Naive B cell (primary cell): ENCODE results near the gene ZBTB16. TPM values are rescaled to one million over a fixed set of nuclear protein-coding genes. Genes with fewer than 3 reads are reported as not detected.

Experiments used
- ATAC-seq, 2 donors: fragments of 150-1000 bp; cut with Tn5 transposase; 2 replicates each; pipeline ENCODE4 v1.10.0; 2021; ENCODE audit warnings: low read depth in 2 of 2, mild to moderate bottlenecking in 2 of 2, moderate library complexity in 2 of 2
- DNase-seq: peaks from one replicate; pipeline ENCODE4 v3.0.0; 2022
- H3K27ac Mint-ChIP-seq, 6 donors: one replicate each; pipeline ENCODE4 v1.8.0; 2020 to 2022; ENCODE audit warnings: mild to moderate bottlenecking in 6 of 6, mixed read lengths in 6 of 6, moderate library complexity in 5 of 6, inconsistent platforms in 2 of 6
- H3K27me3 Mint-ChIP-seq, 3 donors: one replicate each; pipeline ENCODE4 v1.8.0; 2021 to 2022; ENCODE audit warnings: mixed read lengths in 3 of 3, mild to moderate bottlenecking in 1 of 3
- H3K36me3 Mint-ChIP-seq, 2 donors: one replicate each; pipeline ENCODE4 v1.8.0; 2020 to 2022; ENCODE audit warnings: mixed read lengths in 2 of 2, inconsistent platforms in 1 of 2, mild to moderate bottlenecking in 1 of 2
- H3K4me1 Mint-ChIP-seq, 3 donors: one replicate each; pipeline ENCODE4 v1.8.0; 2020 to 2022; ENCODE audit warnings: mixed read lengths in 3 of 3, inconsistent platforms in 1 of 3, mild to moderate bottlenecking in 1 of 3, moderate library complexity in 1 of 3
- H3K4me3 Mint-ChIP-seq, 8 donors: one replicate each; pipeline ENCODE4 v1.8.0; 2020 to 2022; ENCODE audit warnings: mild to moderate bottlenecking in 8 of 8, mixed read lengths in 8 of 8, moderate library complexity in 8 of 8, inconsistent platforms in 2 of 8
- H3K9me3 Mint-ChIP-seq, 7 donors: one replicate each; pipeline ENCODE4 v1.8.0; 2020 to 2022; ENCODE audit warnings: mixed read lengths in 7 of 7, mild to moderate bottlenecking in 5 of 7, inconsistent platforms in 2 of 7, moderate library complexity in 1 of 7
- polyA plus RNA-seq, 6 donors: library from polyadenylated mRNA; unstranded; fragments of 300-500 nt; fragmentation: Illumina TruSeq; gene quantifications; one replicate each; pipeline ENCODE4 v1.2.3, GENCODE V29; 2021; ENCODE audit warnings: low read depth in 6 of 6

The ZBTB16 gene
- polyA plus RNA-seq, 6 donors from 2014 or later = 10.0 to 178 (median 50.5) TPM

DNA sequence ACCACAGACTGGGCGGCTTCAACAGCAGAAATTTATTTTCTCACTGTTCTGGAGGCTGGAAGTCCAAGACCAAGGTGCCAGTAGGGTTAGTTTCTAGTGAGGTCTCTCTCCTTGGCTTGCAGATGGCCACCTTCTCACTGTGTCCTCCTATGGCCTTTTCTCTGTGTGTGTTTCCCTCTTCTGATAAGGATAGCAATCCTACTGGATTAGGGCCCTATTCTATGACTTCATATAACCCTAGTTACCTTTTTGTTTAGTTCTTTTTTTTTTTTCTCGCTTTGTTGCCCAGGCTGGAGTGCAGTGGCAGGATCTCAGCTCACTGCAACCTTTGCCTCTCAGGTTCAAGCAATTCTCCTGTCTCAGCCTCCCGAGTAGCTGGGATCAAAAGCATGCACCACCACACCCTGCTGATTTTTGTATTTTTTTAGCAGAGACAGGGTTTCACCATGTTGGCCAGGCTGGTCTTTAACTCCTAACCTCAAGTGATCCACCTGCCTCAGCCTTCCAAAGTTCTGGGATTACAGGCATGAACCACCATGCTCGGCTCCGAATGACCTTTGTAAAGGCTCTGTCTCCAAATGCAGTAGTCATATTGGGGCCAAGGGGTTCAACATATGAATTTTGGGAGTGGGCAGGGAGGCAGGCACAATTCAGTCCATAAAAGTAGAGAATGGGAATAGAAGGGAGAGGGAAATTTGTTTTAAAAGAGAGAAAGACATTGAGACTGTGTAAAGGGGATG, 211.2 kb downstream of the ZBTB16 start:
- Mint-ChIP-seq H3K9me3 (no peaks in the 10 kb centered on the region), H3K27me3 (peaks cover 60 to 61% (median 61%) of the 10 kb centered on the region in 3 donors)

GRCh38 chr11:114271316-114271715, 211.8 kb downstream of the ZBTB16 start:
- Mint-ChIP-seq H3K9me3 (no peaks in the 10 kb centered on the region), H3K4me1 (no peaks in the 10 kb centered on the region), H3K36me3 (no peaks in the 10 kb centered on the region), H3K27ac (peak overlapping the region in 1 of 6 donors; percentile 54), H3K4me3 (no peak overlapping the region), H3K27me3 (peaks cover 58 to 63% (median 61%) of the 10 kb centered on the region in 3 donors)
- ATAC-seq = no peak
- DNase-seq = no peak

More for the DNA sequence above, 211.2 kb downstream of the ZBTB16 start:
- DNase-seq = no peak
- no peak for ATAC-seq
- Mint-ChIP-seq H3K36me3 (no peaks in the 10 kb centered on the region), H3K27ac (no peak overlapping the region), H3K4me3 (no peak overlapping the region), H3K4me1 (no peaks in the 10 kb centered on the region)

- H3K27ac Mint-ChIP-seq = no peak overlapping the region
- H3K27me3 Mint-ChIP-seq = peaks cover 58 to 68% (median 65%) of the 10 kb centered on the region in 3 donors
- DNase-seq = no peak
- H3K4me3 Mint-ChIP-seq = no peak overlapping the region
- H3K36me3 Mint-ChIP-seq = no peaks in the 10 kb centered on the region
- no peak for ATAC-seq
- no peaks in the 10 kb centered on the region for H3K9me3 Mint-ChIP-seq
- H3K4me1 Mint-ChIP-seq = no peaks in the 10 kb centered on the region
Observed at GRCh38 chr11:114272311-114272710, 212.8 kb downstream of the ZBTB16 start.

- H3K9me3 Mint-ChIP-seq = no peaks in the 10 kb centered on the region
- DNase-seq (no peak), ATAC-seq (no peak)
- no peaks in the 10 kb centered on the region for H3K4me1 Mint-ChIP-seq
- no peak overlapping the region for H3K27ac Mint-ChIP-seq
- no peaks in the 10 kb centered on the region for H3K36me3 Mint-ChIP-seq
- peaks cover 59 to 69% (median 67%) of the 10 kb centered on the region in 3 donors for H3K27me3 Mint-ChIP-seq
- H3K4me3 Mint-ChIP-seq = no peak overlapping the region
Observed at GRCh38 chr11:114273071-114273470, 213.6 kb downstream of the ZBTB16 start.

GRCh38 chr11:114273890-114274635, 214.6 kb downstream of the ZBTB16 start:
- no peaks in the 10 kb centered on the region for H3K9me3 Mint-ChIP-seq
- no peaks in the 10 kb centered on the region for H3K36me3 Mint-ChIP-seq
- H3K4me1 Mint-ChIP-seq = no peaks in the 10 kb centered on the region
- H3K27me3 Mint-ChIP-seq = peaks cover 64 to 78% (median 74%) of the 10 kb centered on the region in 3 donors
- ATAC-seq (no peak), DNase-seq (no peak)
- H3K4me3 Mint-ChIP-seq = no peak overlapping the region
- H3K27ac Mint-ChIP-seq = no peak overlapping the region

DNA sequence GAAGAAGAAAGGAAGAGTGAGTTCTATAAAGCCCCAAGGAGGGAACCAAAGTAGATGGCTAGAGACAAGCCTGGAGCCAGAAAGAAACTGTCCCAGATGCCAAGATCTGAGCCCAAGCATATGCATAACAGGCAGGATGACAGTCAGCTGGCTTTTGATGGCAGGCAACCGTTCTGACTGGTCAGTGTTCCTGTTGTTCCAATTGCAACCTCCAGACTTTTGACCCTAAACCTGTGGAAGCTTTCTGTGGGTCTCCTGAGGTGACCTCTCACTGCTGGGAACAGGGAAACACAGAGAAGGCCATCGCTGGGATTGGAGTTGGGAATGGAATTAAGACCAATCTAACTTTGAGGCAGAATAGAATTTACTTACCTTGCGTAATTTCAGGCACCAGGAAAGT, 215.1 kb downstream of the ZBTB16 start:
- H3K9me3 Mint-ChIP-seq = no peaks in the 10 kb centered on the region
- H3K27me3 Mint-ChIP-seq = peaks cover 62 to 78% (median 74%) of the 10 kb centered on the region in 3 donors
- ATAC-seq (no peak), DNase-seq (no peak)
- H3K36me3 Mint-ChIP-seq = no peaks in the 10 kb centered on the region
- no peaks in the 10 kb centered on the region for H3K4me1 Mint-ChIP-seq
- no peak overlapping the region for H3K4me3 Mint-ChIP-seq
- H3K27ac Mint-ChIP-seq = no peak overlapping the region

GRCh38 chr11:114275280-114275679, 215.8 kb downstream of the ZBTB16 start:
- ATAC-seq (no peak), DNase-seq (no peak)
- no peak overlapping the region for H3K27ac Mint-ChIP-seq
- peaks cover 61 to 83% (median 78%) of the 10 kb centered on the region in 3 donors for H3K27me3 Mint-ChIP-seq
- no peaks in the 10 kb centered on the region for H3K4me1 Mint-ChIP-seq
- no peaks in the 10 kb centered on the region for H3K9me3 Mint-ChIP-seq
- no peaks in the 10 kb centered on the region for H3K36me3 Mint-ChIP-seq
- no peak overlapping the region for H3K4me3 Mint-ChIP-seq

- DNase-seq (no peak), ATAC-seq (no peak)
- Mint-ChIP-seq H3K4me3 (no peak overlapping the region), H3K36me3 (no peaks in the 10 kb centered on the region), H3K27ac (no peak overlapping the region), H3K4me1 (no peaks in the 10 kb centered on the region), H3K27me3 (peaks cover 56 to 78% (median 74%) of the 10 kb centered on the region in 3 donors), H3K9me3 (no peaks in the 10 kb centered on the region)
Observed at GRCh38 chr11:114276077-114276476, 216.6 kb downstream of the ZBTB16 start.

DNA sequence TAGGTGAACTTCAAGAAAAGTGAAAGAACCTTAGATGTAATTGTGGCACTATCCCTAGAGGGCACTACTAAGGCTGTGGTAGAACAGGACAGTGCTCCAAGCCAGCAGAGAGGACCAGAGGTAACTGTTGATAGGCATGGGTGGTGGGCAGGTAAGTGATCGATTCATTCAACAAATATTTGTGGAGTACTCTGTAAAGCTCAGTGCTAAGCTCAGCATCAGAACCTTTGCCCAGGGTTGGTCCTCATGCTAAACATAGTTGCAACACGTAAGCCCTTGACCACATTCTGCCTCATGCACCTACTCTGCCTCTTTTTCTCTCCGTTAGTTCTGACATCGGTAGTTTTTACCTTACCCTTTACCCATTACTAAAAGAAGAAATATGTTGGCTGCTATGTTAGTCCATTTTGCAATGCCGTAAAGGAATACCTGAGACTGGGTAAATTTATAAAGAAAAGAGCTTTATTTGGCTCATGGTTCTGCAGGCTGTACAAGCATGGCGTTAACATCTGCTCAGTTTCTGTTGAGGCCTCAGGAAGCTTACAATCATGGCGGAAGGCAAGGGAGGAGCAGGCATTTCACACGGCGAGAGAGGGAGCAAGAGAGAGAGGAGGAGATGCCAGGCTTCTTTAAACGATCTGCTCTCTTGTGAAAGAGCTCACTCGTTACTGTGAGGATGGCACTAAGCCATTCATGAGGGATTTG, 218.3 kb downstream of the ZBTB16 start:
- DNase-seq (no peak), ATAC-seq (no peak)
- no peaks in the 10 kb centered on the region for H3K9me3 Mint-ChIP-seq
- H3K36me3 Mint-ChIP-seq = no peaks in the 10 kb centered on the region
- peaks cover 48 to 70% (median 69%) of the 10 kb centered on the region in 3 donors for H3K27me3 Mint-ChIP-seq
- H3K4me1 Mint-ChIP-seq = no peaks in the 10 kb centered on the region
- no peak overlapping the region for H3K27ac Mint-ChIP-seq
- H3K4me3 Mint-ChIP-seq = no peak overlapping the region

DNA sequence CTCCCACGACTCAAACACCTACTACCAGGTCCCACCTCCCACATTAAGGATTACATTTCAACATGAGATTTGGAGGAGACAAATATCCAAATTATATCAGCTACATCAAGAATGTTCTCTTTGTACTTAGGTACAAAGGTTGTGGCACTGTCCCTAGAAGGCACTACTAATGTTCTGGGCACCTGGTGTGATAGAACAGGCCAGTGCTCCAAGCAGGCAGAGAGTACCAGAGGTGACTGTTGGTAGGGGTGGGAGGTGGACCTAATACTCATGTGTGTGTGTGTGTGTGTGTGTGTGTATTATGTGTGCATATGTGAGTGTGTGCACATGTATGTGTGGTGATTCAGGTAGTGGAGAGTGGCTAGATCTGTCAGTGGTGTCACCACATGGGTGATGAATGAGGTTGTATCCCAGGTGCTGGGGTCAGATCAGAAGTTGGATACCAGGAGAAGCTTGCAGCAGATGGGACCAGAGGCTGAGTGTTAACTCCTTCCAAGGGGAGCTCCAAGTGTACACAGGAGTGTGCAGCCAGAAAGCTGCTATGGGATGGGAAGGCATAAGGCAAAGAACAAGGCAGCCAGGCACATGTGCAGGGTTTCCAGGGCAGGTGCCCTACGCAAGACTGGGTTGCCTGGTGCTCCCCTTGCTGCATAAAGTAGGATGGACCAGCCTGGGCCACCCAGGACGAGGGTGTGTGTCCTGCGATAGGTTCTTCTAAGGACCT, 219.0 kb downstream of the ZBTB16 start:
- DNase-seq = no peak
- Mint-ChIP-seq H3K36me3 (no peaks in the 10 kb centered on the region), H3K4me1 (no peaks in the 10 kb centered on the region), H3K9me3 (no peaks in the 10 kb centered on the region), H3K27me3 (peaks cover 46 to 66% (median 65%) of the 10 kb centered on the region in 3 donors), H3K27ac (peak overlapping the region in 1 of 6 donors; percentile 18), H3K4me3 (no peak overlapping the region)
- no peak for ATAC-seq

DNA sequence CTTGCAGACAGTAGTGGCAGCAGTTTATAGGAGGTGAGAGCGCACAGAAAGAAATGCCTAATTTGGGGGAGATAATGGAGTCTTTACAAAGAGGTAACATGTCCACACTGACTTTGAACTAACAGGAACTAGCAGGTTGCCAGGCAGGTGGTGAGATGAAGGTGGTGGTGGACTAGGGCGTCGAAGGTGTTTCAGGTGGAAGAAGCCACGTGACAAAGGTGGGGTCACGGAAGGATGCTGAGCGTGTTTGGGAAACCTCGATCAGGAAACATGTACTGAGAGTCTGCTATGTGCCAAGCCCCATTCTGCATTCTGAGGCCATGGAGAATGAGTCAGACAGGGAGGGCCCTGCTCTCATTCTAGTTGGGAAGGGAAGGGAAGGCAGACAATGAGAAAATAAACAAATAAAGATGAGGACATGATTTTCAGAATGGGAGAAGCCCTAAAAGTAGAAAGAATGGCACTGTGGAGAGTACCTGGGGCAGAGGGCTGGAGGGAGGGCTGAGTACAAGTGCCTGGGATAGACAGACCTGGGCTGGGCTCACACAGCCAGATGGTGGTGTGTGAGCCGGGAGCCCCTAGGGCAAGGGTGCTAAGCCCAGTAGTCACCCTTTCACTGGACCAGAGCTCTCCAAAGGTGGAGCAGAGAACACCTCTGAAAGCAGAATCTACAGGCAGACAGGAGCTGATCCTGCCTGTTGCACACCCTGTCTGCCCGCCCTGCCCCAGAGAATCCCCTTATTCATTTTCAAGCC, 220.5 kb downstream of the ZBTB16 start:
- Mint-ChIP-seq H3K4me3 (no peak overlapping the region), H3K27ac (no peak overlapping the region), H3K9me3 (no peaks in the 10 kb centered on the region), H3K4me1 (no peaks in the 10 kb centered on the region), H3K27me3 (peaks cover 38 to 55% (median 54%) of the 10 kb centered on the region in 3 donors), H3K36me3 (no peaks in the 10 kb centered on the region)
- ATAC-seq = no peak
- no peak for DNase-seq

- Mint-ChIP-seq H3K4me1 (no peaks in the 10 kb centered on the region), H3K4me3 (no peak overlapping the region), H3K27ac (no peak overlapping the region), H3K27me3 (peaks cover 31 to 49% (median 47%) of the 10 kb centered on the region in 3 donors), H3K9me3 (no peaks in the 10 kb centered on the region), H3K36me3 (no peaks in the 10 kb centered on the region)
- DNase-seq = no peak
- ATAC-seq = no peak
Observed at GRCh38 chr11:114280696-114281095, 221.2 kb downstream of the ZBTB16 start.
